Gastroesophageal sphincter (tissue), 4 donors: Measurements from ENCODE around the gene CD2. TPM values are rescaled to one million over a fixed set of nuclear protein-coding genes. Genes with fewer than 3 reads are reported as not detected.

ENCODE experiments used
- ATAC-seq: fragments of 150-250 bp; one replicate; pipeline ENCODE4 v1.9.1; 2016; ENCODE audit warnings: mild to moderate bottlenecking, moderate library complexity
- H3K27ac ChIP-seq, 4 donors: fragments of 200-600 bp; sonication (generic) in 3 of 4; 1 replicate in 3 of 4; 2 replicates in 1 of 4; pipeline ENCODE4 v1.5.1; 2016 to 2019
- H3K27me3 ChIP-seq: fragments of 200-600 bp; sonication (generic); one replicate; pipeline ENCODE4 v1.5.1; 2019
- H3K36me3 ChIP-seq, 2 donors: fragments of 200-600 bp; sonication (generic); one replicate each; pipeline ENCODE4 v1.5.1; 2019; ENCODE audit warnings: control low read depth in 1 of 2
- H3K4me1 ChIP-seq, 3 donors: fragments of 200-600 bp; sonication (generic); 1 replicate in 2 of 3; 2 replicates in 1 of 3; pipeline ENCODE4 v1.5.1; 2016 to 2019; ENCODE audit warnings: control low read depth in 2 of 3
- H3K4me3 ChIP-seq, 2 donors: fragments of 200-600 bp; sonication (generic); one replicate each; pipeline ENCODE4 v1.5.1; 2019; ENCODE audit warnings: mild to moderate bottlenecking in 1 of 2, moderate library complexity in 1 of 2
- H3K9me3 ChIP-seq, 3 donors: fragments of 200-600 bp; sonication (generic); one replicate each; pipeline ENCODE4 v1.5.1; 2017 to 2019; ENCODE audit warnings: control low read depth in 2 of 3
- EP300 ChIP-seq: sonication (generic); formaldehyde crosslinking; IDR thresholded peaks from one replicate; pipeline ENCODE4 v1.6.1; 2017; ENCODE audit warnings: antibody characterized with exemption, mild to moderate bottlenecking
- POLR2A ChIP-seq, 2 donors: fragments of 450-650 bp; IDR thresholded peaks; one replicate each; pipeline ENCODE4 v1.6.1; 2017; ENCODE audit warnings: antibody characterized with exemption in 2 of 2, mild to moderate bottlenecking in 2 of 2, moderate library complexity in 1 of 2
- POLR2AphosphoS5 ChIP-seq: sonication (generic); formaldehyde crosslinking; IDR thresholded peaks from one replicate; pipeline ENCODE4 v1.6.1; 2017; ENCODE audit warnings: antibody characterized with exemption
- WGBS, 2 donors: methylation state at CpG; one replicate each; pipeline ENCODE4 v1.1.5; 2018; ENCODE audit warnings: low coverage in 1 of 2; 5-methylcytosine and 5-hydroxymethylcytosine counted together
- total RNA-seq, 4 donors: library from RNA; depleted of rRNA; stranded (reverse); fragments of >200 nt; gene quantifications; one replicate each; pipeline ENCODE4 v1.1.0, GENCODE V29; 2016
- TF ChIP-seq, protein P1 (sequence below), 4 experiments: fragments of 200-600 bp in 2 of 4; fragments of 450-650 bp in 2 of 4; sonication (generic) in 1 of 4; IDR thresholded peaks; one replicate each; pipeline ENCODE4 v1.5.1; 2017 to 2019; ENCODE audit warnings: antibody characterized with exemption in 4 of 4, mild to moderate bottlenecking in 2 of 4, moderate library complexity in 2 of 4

The CD2 gene
- total RNA-seq, 4 donors from 2014 or later = 1.1 to 1.8 (median 1.2) TPM; not detected in 1

- no peak for ATAC-seq
These were observed 36.9 kb upstream of the CD2 start for GRCh38 chr1:116717318-116717717.

GRCh38 chr1:116720364-116721038, 33.7 kb upstream of the CD2 start:
- no peak for ATAC-seq
- H3K36me3 ChIP-seq = no peaks in the 10 kb centered on the region
- WGBS, 2 donors = 85 to 90% methylated on average over 3 of the region's 4 CpGs
- no peaks in the 10 kb centered on the region for H3K27me3 ChIP-seq
- no peaks in the 10 kb centered on the region for H3K4me1 ChIP-seq
- no peak overlapping the region for H3K4me3 ChIP-seq
- TF ChIP-seq POLR2A (IDR thresholded peaks at IDR 0.05) = no peak
- TF ChIP-seq POLR2AphosphoS5 = no peak
- TF ChIP-seq EP300 = no peak
- TF ChIP-seq, protein P1, sequence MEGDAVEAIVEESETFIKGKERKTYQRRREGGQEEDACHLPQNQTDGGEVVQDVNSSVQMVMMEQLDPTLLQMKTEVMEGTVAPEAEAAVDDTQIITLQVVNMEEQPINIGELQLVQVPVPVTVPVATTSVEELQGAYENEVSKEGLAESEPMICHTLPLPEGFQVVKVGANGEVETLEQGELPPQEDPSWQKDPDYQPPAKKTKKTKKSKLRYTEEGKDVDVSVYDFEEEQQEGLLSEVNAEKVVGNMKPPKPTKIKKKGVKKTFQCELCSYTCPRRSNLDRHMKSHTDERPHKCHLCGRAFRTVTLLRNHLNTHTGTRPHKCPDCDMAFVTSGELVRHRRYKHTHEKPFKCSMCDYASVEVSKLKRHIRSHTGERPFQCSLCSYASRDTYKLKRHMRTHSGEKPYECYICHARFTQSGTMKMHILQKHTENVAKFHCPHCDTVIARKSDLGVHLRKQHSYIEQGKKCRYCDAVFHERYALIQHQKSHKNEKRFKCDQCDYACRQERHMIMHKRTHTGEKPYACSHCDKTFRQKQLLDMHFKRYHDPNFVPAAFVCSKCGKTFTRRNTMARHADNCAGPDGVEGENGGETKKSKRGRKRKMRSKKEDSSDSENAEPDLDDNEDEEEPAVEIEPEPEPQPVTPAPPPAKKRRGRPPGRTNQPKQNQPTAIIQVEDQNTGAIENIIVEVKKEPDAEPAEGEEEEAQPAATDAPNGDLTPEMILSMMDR (IDR thresholded peaks at IDR 0.05) = no peak
- no peaks in the 10 kb centered on the region for H3K9me3 ChIP-seq
- no peak overlapping the region for H3K27ac ChIP-seq

More at GRCh38 chr1:116717318-116717717, 36.9 kb upstream of the CD2 start:
- H3K27me3 ChIP-seq = no peaks in the 10 kb centered on the region
- 85 to 91% methylated on average over 3 of the region's 3 CpGs for WGBS, 2 donors
- H3K9me3 ChIP-seq = no peaks in the 10 kb centered on the region
- no peak overlapping the region for H3K27ac ChIP-seq
- no peak overlapping the region for H3K4me3 ChIP-seq
- TF ChIP-seq EP300 (no peak), POLR2A (IDR thresholded peaks at IDR 0.05) (no peak), POLR2AphosphoS5 (no peak)
- TF ChIP-seq, protein P1 (IDR thresholded peaks at IDR 0.05) = no peak
- no peaks in the 10 kb centered on the region for H3K36me3 ChIP-seq
- no peaks in the 10 kb centered on the region for H3K4me1 ChIP-seq

DNA sequence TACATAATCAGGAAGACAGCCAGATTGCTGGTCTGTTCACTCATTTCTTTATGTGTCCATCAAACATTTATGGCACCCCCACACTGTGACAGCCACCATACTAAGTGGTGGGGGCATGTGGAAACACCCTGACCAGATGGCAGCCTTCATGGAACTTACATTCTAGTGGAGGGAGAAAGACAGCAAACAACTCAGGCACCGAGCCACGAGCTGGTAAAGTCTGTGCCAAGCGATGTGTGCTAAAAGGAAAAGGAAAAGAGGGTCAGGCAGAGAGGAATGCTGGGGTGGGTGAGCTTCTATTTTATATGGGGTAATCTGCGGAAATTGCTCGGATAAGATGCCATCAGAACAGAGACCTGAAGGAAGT, 33.2 kb upstream of the CD2 start:
- Histone ChIP-seq H3K4me3 (no peak overlapping the region), H3K27me3 (no peaks in the 10 kb centered on the region), H3K36me3 (no peaks in the 10 kb centered on the region), H3K4me1 (no peaks in the 10 kb centered on the region), H3K27ac (no peak overlapping the region), H3K9me3 (no peaks in the 10 kb centered on the region)
- ATAC-seq = no peak
- TF ChIP-seq, protein P1 (IDR thresholded peaks at IDR 0.05) = no peak
- 90 to 93% methylated on average over 4 to 5 of the region's 5 CpGs for WGBS, 2 donors

DNA sequence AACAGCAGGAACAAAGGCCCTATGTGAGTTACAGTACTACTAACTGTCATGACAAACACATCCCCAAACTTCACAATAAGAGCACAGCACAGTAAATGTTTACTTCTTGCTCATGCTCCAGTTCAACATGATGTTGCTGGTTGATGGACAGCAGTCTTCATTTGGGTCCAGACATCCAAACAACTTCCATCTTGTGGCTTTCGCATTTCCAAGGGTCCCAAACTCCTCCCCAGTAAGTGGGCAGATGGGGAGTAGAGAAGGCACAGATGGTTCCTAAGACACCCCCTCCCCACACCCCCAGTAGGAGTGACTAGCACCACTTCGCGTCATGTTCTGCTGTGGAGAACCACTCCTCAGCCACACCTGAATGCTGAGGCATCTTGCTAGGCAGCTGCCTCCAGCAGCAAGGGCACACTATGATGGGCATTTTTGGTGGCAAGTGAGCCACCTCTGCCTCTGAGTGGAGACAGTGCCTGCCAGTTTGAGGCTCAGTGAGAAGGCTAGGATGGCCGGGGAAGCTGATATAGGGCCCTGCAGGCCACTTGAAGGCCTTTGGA, 32.7 kb upstream of the CD2 start:
- no CpG with 5 or more reads among the region's 4 CpGs for whole genome bisulfite sequencing, 2 donors
- no peak for TF ChIP-seq POLR2AphosphoS5
- TF ChIP-seq, protein P1 (IDR thresholded peaks at IDR 0.05) = no peak
- TF ChIP-seq POLR2A (IDR thresholded peaks at IDR 0.05) = no peak
- TF ChIP-seq EP300 = no peak
- H3K36me3 ChIP-seq = no peaks in the 10 kb centered on the region
- no peaks in the 10 kb centered on the region for H3K9me3 ChIP-seq
- no peak overlapping the region for H3K4me3 ChIP-seq
- ATAC-seq = no peak
- no peak overlapping the region for H3K27ac ChIP-seq
- no peaks in the 10 kb centered on the region for H3K27me3 ChIP-seq
- no peaks in the 10 kb centered on the region for H3K4me1 ChIP-seq
